ENCODE data around the gene PNPLA7. TPM values are rescaled to one million over a fixed set of nuclear protein-coding genes. Genes with fewer than 3 reads are reported as not detected.

The PNPLA7 gene
- total and polyA plus RNA-seq, 4 donors, result 0.79 to 8.9 (median 7.7) TPM

- H3K36me3 ChIP-seq (ENCODE audit: control insufficient read depth in 4 of 4, insufficient read depth in 4 of 4, low read length in 4 of 4), result no peaks in the 10 kb centered on the region
- H3K9ac ChIP-seq (ENCODE audit: insufficient read depth in 1 of 2, low read length in 2 of 2), result no peak overlapping the region
- DNase-seq (no peak), ATAC-seq (ENCODE audit: insufficient read depth, low FRiP score) (no peak)
- H3K4me1 ChIP-seq (ENCODE audit: control insufficient read depth in 5 of 5, insufficient read depth in 5 of 5, low read length in 5 of 5), result peaks cover 0 to 13% (median 8%) of the 10 kb centered on the region in 5 donors
- H3K27me3 ChIP-seq (ENCODE audit: control insufficient read depth in 3 of 3, insufficient read depth in 3 of 3, low read length in 2 of 3), result no peaks in the 10 kb centered on the region
- H3K9me3 ChIP-seq (ENCODE audit: control insufficient read depth in 4 of 4, insufficient read depth in 3 of 4, low read length in 3 of 4), result no peaks in the 10 kb centered on the region
- TF ChIP-seq CTCF (IDR thresholded peaks at IDR 0.05; ENCODE audit: control extremely low read depth, extremely low read depth), result no peak
- no peak overlapping the region for H3K4me3 ChIP-seq
- no peak overlapping the region for H3K27ac ChIP-seq (ENCODE audit: low read depth in 1 of 2, low read length in 1 of 2)
- 91 to 93% methylated on average over 15 of the region's 15 CpGs for WGBS, 2 donors
Observed at GRCh38 chr9:137486141-137486490, 64.1 kb downstream of the PNPLA7 start.

DNA sequence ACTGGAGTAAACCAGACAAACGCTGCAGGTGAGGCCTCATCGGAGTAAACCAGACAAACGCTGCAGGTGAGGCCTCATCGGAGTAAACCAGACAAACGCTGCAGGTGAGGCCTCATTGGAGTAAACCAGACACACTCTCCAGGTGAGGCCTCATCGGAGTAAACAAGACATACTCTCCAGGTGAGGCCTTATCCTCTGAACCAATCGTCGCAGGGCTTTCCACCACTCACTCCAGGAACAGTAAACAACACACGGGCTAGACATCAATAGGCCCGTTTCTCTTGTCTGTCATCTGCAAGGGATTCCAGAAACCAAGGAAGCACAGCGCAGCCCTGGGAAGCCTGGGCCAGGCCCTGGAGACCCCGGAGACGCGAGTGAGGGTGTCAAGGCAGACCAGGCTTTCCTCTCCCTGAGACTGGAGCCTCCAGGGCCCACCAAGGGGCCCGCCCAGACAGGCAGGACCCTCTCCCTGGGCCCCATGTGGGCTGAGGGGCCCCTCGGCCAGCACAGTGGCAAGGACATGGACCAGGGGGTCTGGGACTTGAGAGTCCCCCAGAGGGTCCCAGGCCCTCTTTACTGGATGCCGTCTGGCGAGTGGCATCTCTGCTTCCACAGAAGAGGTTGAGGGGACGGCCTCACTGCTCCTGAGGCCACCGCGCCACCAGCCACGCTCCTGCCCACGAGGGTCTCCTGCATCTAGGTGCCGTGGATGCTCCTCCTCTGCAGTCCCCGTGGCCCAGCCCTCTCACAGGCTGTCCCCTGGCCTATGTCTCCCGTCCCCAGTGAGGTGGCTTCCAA lies 64.7 kb downstream of the PNPLA7 start:
- H3K4me1 ChIP-seq (ENCODE audit: control insufficient read depth in 5 of 5, insufficient read depth in 5 of 5, low read length in 5 of 5), result peaks cover 0 to 13% (median 8%) of the 10 kb centered on the region in 5 donors
- H3K4me3 ChIP-seq, result no peak overlapping the region
- DNase-seq, result no peak
- H3K27me3 ChIP-seq (ENCODE audit: control insufficient read depth in 3 of 3, insufficient read depth in 3 of 3, low read length in 2 of 3), result no peaks in the 10 kb centered on the region
- no peak overlapping the region for H3K9ac ChIP-seq (ENCODE audit: insufficient read depth in 1 of 2, low read length in 2 of 2)
- WGBS, 2 donors, result 87 to 93% methylated on average over 25 to 26 of the region's 26 CpGs
- no peak for ATAC-seq (ENCODE audit: insufficient read depth, low FRiP score)
- no peak overlapping the region for H3K27ac ChIP-seq (ENCODE audit: low read depth in 1 of 2, low read length in 1 of 2)
- no peaks in the 10 kb centered on the region for H3K9me3 ChIP-seq (ENCODE audit: control insufficient read depth in 4 of 4, insufficient read depth in 3 of 4, low read length in 3 of 4)
- H3K36me3 ChIP-seq (ENCODE audit: control insufficient read depth in 4 of 4, insufficient read depth in 4 of 4, low read length in 4 of 4), result no peaks in the 10 kb centered on the region
- TF ChIP-seq CTCF (IDR thresholded peaks at IDR 0.05; ENCODE audit: control extremely low read depth, extremely low read depth), result no peak

- Histone ChIP-seq H3K4me1 (ENCODE audit: control insufficient read depth in 5 of 5, insufficient read depth in 5 of 5, low read length in 5 of 5) (peaks cover 0 to 13% (median 8%) of the 10 kb centered on the region in 5 donors), H3K36me3 (ENCODE audit: control insufficient read depth in 4 of 4, insufficient read depth in 4 of 4, low read length in 4 of 4) (no peaks in the 10 kb centered on the region), H3K9me3 (ENCODE audit: control insufficient read depth in 4 of 4, insufficient read depth in 3 of 4, low read length in 3 of 4) (no peaks in the 10 kb centered on the region), H3K27ac (ENCODE audit: low read depth in 1 of 2, low read length in 1 of 2) (no peak overlapping the region), H3K4me3 (no peak overlapping the region), H3K27me3 (ENCODE audit: control insufficient read depth in 3 of 3, insufficient read depth in 3 of 3, low read length in 2 of 3) (no peaks in the 10 kb centered on the region), H3K9ac (ENCODE audit: insufficient read depth in 1 of 2, low read length in 2 of 2) (no peak overlapping the region)
- TF ChIP-seq CTCF (IDR thresholded peaks at IDR 0.05; ENCODE audit: control extremely low read depth, extremely low read depth), result no peak
- ATAC-seq (ENCODE audit: insufficient read depth, low FRiP score) (no peak), DNase-seq (no peak)
- WGBS, 2 donors, result 92% methylated on average over 24 to 27 of the region's 27 CpGs
Observed at GRCh38 chr9:137484551-137485315, 65.5 kb downstream of the PNPLA7 start.

Data from lung (tissue), 12 donors.